GM23248 (cell line): ENCODE results near the gene PARD3B.

Experiments used
- EZH2 ChIP-seq: fragments of 200-600 bp; sonication (generic); IDR thresholded peaks from 2 replicates; pipeline ENCODE4 v1.6.1; 2018; ENCODE audit warnings: antibody characterized with exemption, mild to moderate bottlenecking; ENCODE audit not compliant: insufficient read depth, poor library complexity, severe bottlenecking
- EZH2phosphoT487 ChIP-seq: fragments of 200-600 bp; sonication (generic); IDR thresholded peaks from 2 replicates; pipeline ENCODE4 v1.6.1; 2018; ENCODE audit warnings: antibody characterized with exemption, moderate library complexity, mild to moderate bottlenecking, low read depth; ENCODE audit not compliant: insufficient read depth

- no peak for TF ChIP-seq EZH2
- TF ChIP-seq EZH2phosphoT487 = no peak
Measured at GRCh38 chr2:205020673-205021072, 475.4 kb downstream of the PARD3B start.
